ENCODE data around the gene MYOZ2.

MYOZ2 gene
- 0 reads per million in 3 experiments for total RNA-seq

GRCh38 chr4:119135721-119136121, at the start of gene MYOZ2:
MYOZ2 (plus strand) TSS chr4:119135832; CDS start chr4:119136526, 694 bp downstream.
- no peak for DNase-seq

GRCh38 chr4:119087121-119087520, 48.5 kb upstream of the MYOZ2 start:
- DNase-seq, result no peak

GRCh38 chr4:119087656-119088055, 48.0 kb upstream of the MYOZ2 start:
- no peak for DNase-seq

DNA sequence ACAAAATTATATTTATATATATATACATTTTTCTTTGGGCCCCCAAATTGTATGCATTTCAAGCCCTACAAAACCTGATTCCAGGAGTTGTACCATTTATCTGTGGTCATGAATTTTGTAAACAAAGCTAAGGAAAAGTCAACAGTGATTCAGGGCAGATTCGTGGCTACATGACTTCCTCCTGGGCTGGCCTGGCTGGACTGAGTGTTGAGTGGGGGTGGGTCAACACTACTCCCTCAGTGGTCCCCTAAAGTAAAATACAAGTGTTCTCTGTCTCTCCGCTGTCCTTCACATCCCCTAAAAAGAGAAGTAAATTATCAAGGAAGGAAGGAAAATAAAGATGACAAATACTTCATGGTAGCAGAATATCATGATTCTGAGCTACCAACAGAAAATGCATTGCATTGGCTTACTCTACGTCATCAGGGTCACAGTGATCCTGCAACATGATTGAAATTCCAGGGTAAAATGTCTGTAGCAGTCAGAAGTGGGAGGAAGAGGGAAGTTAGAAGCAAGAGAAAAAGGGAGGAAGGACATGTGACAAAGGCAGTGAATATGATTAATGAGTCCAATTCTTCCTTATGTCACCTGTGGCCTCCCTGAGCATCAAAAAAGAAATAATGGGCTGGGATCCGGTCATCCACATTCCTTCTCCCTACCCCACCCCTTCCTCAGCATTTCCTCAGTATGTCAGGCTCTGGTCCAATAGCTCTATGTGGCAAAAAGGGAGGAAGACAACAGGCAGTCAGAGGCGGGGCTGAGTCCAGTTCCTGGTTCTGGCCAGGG, 42.4 kb upstream of the MYOZ2 start:
- no peak for DNase-seq

GRCh38 chr4:119097282-119097900, 38.2 kb upstream of the MYOZ2 start:
- DNase-seq, result no peak

DNA sequence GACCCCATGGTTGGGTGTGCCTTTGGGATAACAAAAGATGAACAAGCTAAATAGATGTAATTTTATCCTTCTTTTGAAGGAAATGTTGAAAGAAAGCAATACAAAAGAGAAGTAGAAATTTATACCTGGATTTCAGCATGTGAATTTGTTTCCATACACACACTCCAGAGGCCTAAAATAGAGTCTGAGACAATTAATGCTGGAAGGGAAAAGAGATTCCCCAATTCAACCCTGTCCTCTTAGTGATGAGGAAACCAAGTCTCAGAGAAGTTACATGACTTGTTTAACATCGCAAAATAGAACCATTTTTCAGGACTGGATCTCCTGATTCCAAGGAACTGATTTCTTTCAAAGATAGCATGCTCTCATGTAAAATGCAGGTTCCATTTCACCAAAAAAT, 37.3 kb upstream of the MYOZ2 start:
- no peak for DNase-seq

GRCh38 chr4:119099227-119099810, 36.3 kb upstream of the MYOZ2 start:
- DNase-seq, result no peak

GRCh38 chr4:119100655-119101054, 35.0 kb upstream of the MYOZ2 start:
- DNase-seq, result no peak

- no peak for DNase-seq
These were observed 32.4 kb upstream of the MYOZ2 start for GRCh38 chr4:119103263-119103662.

GRCh38 chr4:119104644-119105273, 30.9 kb upstream of the MYOZ2 start:
- no peak for DNase-seq

DNA sequence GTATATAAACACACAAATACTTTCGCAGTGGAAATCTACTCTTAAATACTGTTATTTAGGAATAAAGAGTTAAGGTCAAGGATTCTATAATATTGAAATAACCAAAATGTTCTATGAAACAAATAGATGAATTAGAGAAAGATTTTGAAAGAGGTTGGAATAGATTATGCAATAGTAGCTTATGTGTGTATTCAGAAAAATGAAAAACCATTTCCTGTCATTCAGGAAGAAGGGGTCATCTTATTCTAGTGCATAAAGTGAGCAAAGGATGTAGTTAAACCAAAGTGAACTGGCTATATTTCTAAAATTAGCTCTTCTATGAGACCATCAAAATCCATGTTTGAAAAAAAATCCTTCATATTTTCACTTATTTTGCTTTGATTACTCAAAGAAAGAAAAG, 30.0 kb upstream of the MYOZ2 start:
- no peak for DNase-seq

- no peak for DNase-seq
These were observed 29.3 kb upstream of the MYOZ2 start for GRCh38 chr4:119106036-119107000.

DNA sequence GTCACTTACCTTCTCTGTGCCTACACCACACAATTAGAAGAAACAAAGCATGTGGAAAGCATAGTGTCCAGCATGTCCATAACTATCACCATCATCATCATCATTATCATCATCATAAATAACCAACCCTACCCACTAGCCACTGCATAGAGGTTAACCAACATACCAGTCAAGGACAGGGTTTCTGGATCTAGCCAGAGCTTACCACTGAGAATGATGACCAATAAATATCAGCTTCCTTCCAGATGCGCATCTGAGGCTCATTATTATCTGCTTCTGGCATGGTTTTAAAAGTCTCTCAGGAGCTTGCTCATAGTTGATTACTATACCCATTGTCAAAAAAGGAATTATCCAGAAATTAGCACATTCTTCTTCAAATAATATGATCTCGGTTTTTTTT, 25.5 kb upstream of the MYOZ2 start:
- DNase-seq, result no peak

GRCh38 chr4:119111296-119111695, 24.3 kb upstream of the MYOZ2 start:
- DNase-seq, result no peak

- no peak for DNase-seq
These were observed 22.5 kb upstream of the MYOZ2 start for GRCh38 chr4:119113033-119113655.

GRCh38 chr4:119116021-119116420, 19.6 kb upstream of the MYOZ2 start:
- no peak for DNase-seq

DNA sequence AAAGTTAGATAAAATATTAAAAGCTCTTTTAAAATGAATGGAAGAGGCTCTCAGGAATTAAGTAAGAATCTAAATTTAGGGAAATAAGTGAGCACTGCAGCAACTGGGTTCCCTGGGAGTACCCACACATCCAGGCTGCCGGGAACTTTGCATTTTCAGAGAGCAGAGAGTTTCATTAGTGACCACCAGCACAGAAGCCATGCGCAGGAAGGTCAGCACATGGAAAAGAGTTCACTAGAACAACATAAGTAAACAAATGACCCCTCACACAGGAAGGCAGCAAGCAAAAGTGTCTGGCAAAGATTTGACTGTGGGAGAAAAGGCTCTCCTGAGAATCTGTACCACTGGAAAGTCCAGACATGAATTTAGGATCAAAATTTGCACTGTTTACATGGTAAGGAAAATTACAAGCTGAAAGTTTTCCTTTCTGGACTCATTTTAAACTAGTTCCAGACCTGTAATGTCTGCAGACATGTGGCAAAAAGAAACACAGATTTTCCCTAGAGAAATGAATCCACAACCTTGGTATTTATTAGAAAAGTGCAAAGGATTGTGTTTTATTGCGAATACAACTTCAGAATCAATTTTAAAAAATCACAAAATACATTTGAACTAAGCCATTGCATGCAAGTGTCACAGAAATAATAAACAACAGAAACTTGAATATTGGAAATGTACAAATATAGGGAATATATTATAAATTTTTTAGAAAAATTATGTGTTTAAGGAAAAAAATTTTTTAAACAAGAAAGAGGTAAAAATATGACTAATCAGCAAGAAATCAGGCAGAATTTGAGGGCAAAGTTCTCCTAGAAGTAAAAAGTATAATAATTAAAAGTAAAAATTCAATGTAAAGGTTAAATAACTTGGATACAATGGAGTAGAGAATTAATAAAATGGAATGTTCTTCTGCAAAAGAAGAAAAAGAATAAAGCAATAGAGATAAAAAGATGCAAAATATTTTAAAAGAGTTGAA, 18.4 kb upstream of the MYOZ2 start:
- no peak for DNase-seq

DNA sequence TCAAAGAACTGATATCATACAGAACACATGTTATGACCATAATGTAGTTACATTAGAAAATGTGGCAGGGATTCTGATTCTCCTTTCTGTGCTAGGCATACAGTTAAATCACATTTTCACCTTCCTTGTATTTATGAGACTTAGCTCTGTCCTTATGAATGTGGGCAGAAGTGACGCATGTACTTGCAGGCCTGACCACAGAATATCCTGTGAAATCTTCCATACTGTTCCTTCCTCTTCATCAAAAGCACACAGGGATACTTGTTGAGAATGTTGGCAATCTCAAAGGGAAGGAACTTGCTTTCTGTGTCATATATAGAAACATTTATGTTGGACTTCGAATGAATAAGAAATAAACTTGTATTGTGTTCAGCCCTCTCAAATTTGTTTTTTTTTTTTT, 17.2 kb upstream of the MYOZ2 start:
- no peak for DNase-seq

- DNase-seq, result no peak
These were observed 11.3 kb upstream of the MYOZ2 start for GRCh38 chr4:119124352-119124751.

DNA sequence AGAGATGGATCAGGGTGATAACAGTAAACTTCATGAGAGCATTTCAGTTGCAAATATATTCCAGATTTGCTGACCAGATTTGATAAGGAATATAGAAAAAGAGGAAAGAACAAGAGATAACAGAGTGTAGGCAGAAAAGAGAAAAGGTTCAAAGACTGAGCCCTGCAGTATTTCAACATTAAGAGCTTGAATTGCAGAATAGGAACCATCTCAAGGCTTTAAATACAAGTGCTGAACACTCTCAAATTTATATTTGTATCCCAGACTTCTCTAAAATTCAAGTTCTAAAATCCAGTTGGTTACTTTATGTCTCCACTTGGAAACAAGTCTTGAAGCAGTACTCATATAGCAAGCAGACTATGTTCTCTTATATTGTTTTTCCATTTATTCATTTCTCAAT, 9.7 kb upstream of the MYOZ2 start:
- DNase-seq, result no peak

DNA sequence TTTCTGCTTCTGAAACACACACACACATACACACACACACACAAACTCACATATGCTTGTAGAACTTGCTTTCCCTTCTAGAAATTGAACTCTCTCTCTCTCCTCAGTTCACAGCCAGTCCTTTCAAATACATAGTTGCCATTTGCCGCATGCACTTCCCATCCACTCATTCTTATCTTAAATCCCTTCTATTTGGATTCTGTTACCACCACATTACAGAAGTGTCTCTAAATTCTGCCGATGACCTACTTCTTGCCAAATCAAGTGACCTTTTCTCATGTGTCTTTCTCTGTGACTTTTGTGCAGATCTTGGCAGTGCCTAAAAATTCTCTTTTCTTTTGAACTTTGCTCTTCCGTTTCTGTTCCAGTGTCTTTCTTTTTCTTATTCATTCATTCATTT, 7.5 kb upstream of the MYOZ2 start:
- DNase-seq, result no peak

Measured in central memory CD4-positive, alpha-beta T cell (primary cell).